ENCODE data around the gene SLC2A1. TPM values are rescaled to one million over a fixed set of nuclear protein-coding genes. Genes with fewer than 3 reads are reported as not detected.

SLC2A1 gene
- 100 to 1,000 TPM in 1 of 2 experiments, 10 to 100 TPM in 1; 98.0 to 109 TPM for total RNA-seq

DNA sequence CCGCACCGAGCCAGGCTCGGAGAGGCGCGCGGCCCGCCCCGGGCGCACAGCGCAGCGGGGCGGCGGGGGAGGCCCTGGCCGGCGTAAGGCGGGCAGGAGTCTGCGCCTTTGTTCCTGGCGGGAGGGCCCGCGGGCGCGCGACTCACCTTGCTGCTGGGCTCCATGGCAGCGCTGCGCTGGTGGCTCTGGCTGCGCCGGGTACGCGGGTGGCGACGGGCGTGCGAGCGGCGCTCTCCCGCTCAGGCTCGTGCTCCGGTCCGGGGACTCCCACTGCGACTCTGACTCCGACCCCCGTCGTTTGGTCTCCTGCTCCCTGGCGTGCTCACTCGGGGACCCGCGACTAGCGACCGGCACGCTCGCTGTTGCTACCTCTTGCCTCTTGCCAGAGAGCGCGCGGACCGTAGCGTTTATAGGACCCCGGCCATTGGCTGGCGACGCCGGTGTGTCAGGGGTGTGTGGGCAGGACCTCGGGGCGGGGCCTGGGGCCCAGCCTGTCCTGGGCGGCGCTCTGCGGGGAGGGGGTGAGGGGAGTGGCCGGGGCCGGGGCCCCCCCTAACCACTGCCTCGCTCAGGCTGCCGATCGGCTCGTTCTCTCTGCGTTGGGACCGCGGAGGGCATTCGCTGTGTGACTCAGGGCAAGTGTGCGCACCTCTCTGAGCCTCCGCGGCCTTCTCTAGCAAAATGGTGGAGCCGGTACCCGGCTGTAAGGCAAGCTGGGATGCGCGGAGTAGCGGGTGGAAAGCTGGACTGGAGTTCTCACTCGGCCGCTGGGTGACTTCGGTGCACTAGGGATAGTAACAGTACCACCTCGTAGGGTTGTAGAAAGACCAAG lies at the start of gene SLC2A1:
Gene SLC2A1, minus strand, starts transcription at position 381 of the 832 bp plus-strand sequence. Its CDS starts 217 bp downstream, at position 164.
- DNase-seq, result peak; percentile 96
- peaks cover 40% of the 10 kb centered on the region for H3K36me3 Mint-ChIP-seq (ENCODE audit: low read depth)
- H3K9me3 Mint-ChIP-seq, result no peaks in the 10 kb centered on the region
- H3K4me3 Mint-ChIP-seq, result peak within 1 kb of the TSS; percentile 96
- H3K27me3 Mint-ChIP-seq, result peaks cover 13% of the 10 kb centered on the region
- H3K4me1 Mint-ChIP-seq, result peaks cover 61% of the 10 kb centered on the region
- ChIA-PET CTCF (interaction anchor here (1.6 kb wide), 1 partner anchor 27 kb away, joined by 3 read pairs; no protein-coding TSS in a partner anchor), POLR2A (no interaction called here)
- peak within 1 kb of the TSS; percentile 98 for H3K27ac Mint-ChIP-seq

DNA sequence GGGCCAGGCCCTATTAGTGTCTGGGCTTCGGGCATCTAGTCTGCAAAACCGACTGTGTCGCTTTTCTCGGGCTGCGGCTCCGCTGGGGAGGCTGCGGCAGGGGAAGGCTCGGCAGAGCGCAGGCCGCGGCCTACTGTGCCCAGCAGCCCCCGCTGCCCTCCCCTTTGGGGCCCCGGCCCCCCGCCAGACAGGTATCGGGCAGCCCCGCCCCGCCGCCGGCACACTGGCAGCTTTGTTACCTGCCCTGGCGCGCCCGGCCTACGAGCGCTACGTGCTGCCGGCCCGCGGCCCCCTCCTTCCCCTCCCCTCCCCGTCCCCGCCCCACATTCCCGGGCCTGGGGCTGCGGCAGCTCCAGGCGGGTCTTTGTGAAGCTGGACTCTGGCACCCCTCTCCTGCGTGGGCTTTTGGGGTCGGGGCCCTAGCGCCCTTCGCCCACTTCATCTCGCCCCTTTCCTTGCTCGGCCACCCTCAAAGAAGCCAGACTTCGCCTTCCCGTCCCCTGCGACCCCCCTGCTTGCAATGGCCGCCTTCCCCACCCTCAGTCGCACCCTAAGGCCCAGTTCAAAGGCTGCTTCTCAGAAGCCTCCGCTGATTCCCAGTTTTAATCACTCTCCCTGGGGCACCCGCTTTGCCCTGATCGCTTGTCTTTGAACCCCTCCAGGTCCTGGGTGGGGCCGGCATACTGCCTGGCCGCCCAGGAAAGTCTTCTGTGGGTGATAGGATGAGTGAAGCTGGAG lies 48.9 kb upstream of the SLC2A1 start:
- Mint-ChIP-seq H3K9me3 (no peaks in the 10 kb centered on the region), H3K36me3 (ENCODE audit: low read depth) (no peaks in the 10 kb centered on the region), H3K4me3 (no peak overlapping the region), H3K4me1 (no peaks in the 10 kb centered on the region), H3K27ac (no peak overlapping the region), H3K27me3 (peaks cover 10% of the 10 kb centered on the region)
- POLR2A ChIA-PET, result interaction anchor here (0.6 kb wide), 1 partner anchor 52 kb away, joined by 3 read pairs; no protein-coding TSS in a partner anchor
- CTCF ChIA-PET, result no interaction called here
- no peak for DNase-seq

DNA sequence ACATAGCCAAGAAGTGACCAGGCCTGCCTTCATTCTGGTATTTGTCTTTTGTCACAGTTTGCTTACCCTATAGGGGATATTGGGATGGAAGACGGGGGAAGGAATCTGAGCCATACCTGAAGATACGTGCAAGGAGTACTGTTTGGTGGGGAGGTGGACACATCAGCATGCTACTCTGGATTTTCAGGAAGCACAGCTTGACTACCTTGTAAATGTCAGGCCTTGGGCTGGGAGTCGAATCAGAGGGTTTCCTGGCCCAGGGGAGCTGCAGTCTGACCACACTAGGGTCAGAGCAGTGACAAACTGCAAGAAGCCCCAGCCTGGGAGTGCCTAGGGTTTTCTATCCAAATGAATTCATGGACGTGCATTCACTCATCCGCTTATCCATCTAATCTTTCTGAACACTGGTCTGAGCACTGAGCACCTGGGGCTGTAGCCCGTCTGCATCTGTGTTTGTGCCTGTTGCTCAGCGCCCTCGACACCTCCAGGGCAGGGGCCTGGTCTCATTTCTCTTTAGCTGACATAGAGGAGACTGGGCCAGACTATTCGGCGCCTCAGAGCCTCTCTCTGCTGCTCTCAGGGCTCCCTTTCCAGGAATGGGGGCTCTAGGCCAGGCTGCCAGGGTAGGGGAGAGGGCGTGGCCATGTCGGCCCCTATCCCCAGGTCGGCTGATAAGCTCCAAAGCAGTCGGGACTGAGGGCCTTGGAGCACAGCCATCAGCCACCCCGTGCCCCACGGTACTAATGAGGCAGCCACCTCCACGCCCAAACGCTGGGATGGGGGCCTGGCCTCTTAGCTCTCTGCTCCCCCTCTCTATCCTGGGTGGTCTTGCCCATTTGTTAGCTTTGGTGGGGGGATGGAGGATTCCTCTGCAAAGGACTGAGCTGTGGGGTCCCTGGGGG lies 47.0 kb upstream of the SLC2A1 start:
- Mint-ChIP-seq H3K27ac (no peak overlapping the region), H3K36me3 (ENCODE audit: low read depth) (no peaks in the 10 kb centered on the region), H3K27me3 (no peaks in the 10 kb centered on the region), H3K9me3 (no peaks in the 10 kb centered on the region), H3K4me1 (no peaks in the 10 kb centered on the region), H3K4me3 (no peak overlapping the region)
- ChIA-PET POLR2A (no interaction called here), CTCF (interaction anchor here (0.7 kb wide), 1 partner anchor 9 kb away, joined by 3 read pairs; no protein-coding TSS in a partner anchor)
- DNase-seq, result no peak

DNA sequence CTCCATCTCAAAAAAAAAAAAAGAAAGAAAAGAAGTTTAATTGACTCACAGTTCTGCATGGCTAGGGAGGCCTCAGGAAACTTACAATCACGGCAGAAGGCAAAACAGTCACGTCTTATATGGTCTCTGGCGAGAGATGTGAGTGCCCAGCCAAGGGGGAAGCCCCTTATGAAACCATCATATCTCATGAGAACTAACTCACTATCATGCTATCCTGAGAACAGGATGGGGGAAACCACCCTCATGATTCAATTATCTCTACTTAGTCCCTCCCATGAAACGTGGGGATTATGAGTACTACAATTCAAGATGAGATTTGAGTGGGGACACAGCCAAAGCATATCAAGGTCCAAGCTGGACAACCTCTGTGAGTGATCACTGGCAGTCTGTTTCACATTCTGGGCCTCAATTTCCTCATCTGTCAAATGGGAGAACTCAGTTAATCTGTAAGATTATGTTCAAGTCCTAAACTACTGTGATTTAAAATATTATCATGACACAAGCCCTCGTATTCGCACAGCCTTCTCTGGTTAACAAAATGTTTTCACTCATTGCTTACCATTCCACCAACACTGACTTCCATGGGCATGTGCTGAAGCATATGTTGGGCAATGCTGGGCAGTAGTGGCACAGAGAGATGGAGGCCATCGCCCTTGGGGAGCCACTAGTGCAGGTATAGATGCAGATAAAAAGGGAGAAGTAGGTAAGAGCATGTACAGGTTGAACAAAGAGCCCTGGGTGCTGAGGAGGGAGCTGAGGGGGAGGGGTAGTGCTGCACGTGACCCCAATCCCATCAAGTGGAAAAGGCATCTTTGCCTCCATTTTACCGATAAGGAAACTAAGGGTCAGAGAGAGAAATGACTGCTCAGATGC lies 46.2 kb upstream of the SLC2A1 start:
- no peak overlapping the region for H3K27ac Mint-ChIP-seq
- H3K9me3 Mint-ChIP-seq, result no peaks in the 10 kb centered on the region
- no peaks in the 10 kb centered on the region for H3K4me1 Mint-ChIP-seq
- no peaks in the 10 kb centered on the region for H3K27me3 Mint-ChIP-seq
- ChIA-PET POLR2A (no interaction called here), CTCF (no interaction called here)
- H3K4me3 Mint-ChIP-seq, result no peak overlapping the region
- no peaks in the 10 kb centered on the region for H3K36me3 Mint-ChIP-seq (ENCODE audit: low read depth)
- no peak for DNase-seq

DNA sequence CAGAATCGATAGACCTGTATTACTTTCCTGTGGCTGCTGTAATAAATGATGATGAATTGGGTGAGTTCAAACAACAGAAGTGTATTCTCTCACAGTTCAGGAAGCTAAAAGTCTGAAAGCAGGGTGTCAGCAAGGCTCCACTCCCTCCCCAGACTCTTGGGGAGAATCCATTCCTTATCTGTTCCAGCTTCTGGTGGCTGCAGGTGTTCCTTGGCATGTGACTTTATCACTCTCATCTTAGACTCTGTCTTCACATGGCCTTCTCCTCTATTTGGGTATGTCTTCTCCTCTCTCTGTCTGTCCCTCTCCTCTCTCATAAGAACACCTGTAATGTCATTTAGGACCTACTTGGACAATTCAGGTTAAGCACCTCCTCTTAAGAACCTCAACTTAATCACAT lies 44.1 kb upstream of the SLC2A1 start:
- H3K4me1 Mint-ChIP-seq, result no peaks in the 10 kb centered on the region
- POLR2A ChIA-PET, result no interaction called here
- no peaks in the 10 kb centered on the region for H3K27me3 Mint-ChIP-seq
- CTCF ChIA-PET, result no interaction called here
- H3K36me3 Mint-ChIP-seq (ENCODE audit: low read depth), result no peaks in the 10 kb centered on the region
- no peaks in the 10 kb centered on the region for H3K9me3 Mint-ChIP-seq
- H3K27ac Mint-ChIP-seq, result no peak overlapping the region
- DNase-seq, result no peak
- no peak overlapping the region for H3K4me3 Mint-ChIP-seq

DNA sequence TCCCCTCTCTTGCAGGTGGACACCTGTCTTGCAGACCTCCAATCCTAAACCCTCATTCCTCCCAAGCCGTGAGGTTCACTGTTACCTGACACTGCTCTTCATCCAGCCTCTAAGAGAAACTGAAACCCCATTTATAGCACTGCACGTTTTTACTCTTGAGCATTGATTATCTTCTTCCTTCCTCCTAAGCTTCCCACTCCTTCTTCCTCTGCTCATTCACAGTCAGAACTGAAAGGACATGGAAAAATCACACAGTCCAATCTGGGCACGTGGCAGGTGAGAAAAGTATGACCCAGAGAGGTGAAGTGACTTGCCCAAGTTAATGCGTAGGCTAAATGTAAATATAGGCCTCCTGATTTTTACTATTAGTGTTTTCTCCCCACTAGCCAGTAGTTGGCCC lies 43.4 kb upstream of the SLC2A1 start:
- POLR2A ChIA-PET, result no interaction called here
- CTCF ChIA-PET, result interaction anchor here (1.0 kb wide), 1 partner anchor 71 kb away, joined by 4 read pairs; no protein-coding TSS in a partner anchor
- Mint-ChIP-seq H3K36me3 (ENCODE audit: low read depth) (no peaks in the 10 kb centered on the region), H3K27me3 (no peaks in the 10 kb centered on the region), H3K9me3 (no peaks in the 10 kb centered on the region), H3K4me3 (no peak overlapping the region), H3K4me1 (no peaks in the 10 kb centered on the region), H3K27ac (no peak overlapping the region)
- no peak for DNase-seq

DNA sequence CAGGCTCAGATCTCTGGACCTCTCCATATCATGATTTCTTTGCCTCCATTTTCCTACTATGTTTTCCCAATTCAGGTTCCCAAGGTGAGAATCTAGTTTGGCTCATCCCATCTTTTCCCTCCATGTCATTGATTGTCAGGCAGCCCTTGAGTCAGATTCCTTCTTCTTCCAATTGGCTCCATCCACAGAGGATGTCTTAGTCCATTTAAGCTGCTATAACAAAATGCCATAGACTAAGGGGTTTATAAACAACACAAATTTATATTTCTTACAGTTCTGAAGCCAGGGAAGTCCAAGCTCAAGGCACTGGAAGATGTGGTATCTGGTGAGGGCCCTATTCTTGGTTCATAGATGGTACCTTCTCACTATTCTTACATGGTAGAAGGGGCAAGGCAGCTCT lies 42.8 kb upstream of the SLC2A1 start:
- POLR2A ChIA-PET, result no interaction called here

DNA sequence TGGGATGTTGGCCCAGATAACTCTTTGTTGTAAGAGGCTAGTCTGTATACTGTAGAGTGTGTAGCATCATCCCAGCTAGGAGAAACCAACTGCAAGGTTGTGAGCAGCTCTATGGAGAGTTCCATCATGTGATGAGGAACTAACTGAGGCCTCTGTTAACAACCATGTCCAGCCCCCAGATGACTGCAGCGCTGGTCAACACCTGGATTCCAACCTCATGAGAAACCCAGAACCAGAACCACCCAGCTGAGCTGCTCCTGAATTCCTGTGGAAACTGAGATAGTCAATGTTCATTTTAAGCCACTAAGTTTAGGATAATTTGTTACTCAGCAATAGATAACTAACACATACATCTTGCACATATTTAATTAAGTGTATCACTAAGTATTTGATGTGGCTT lies 41.6 kb upstream of the SLC2A1 start:
- H3K36me3 Mint-ChIP-seq (ENCODE audit: low read depth), result no peaks in the 10 kb centered on the region
- CTCF ChIA-PET, result interaction anchor here (1.0 kb wide), 1 partner anchor 15 kb away, joined by 3 read pairs; no protein-coding TSS in a partner anchor
- POLR2A ChIA-PET, result no interaction called here
- no peak overlapping the region for H3K27ac Mint-ChIP-seq
- H3K4me3 Mint-ChIP-seq, result no peak overlapping the region
- no peak for DNase-seq
- H3K4me1 Mint-ChIP-seq, result no peaks in the 10 kb centered on the region
- H3K27me3 Mint-ChIP-seq, result no peaks in the 10 kb centered on the region
- H3K9me3 Mint-ChIP-seq, result no peaks in the 10 kb centered on the region

More for the DNA sequence above, 42.8 kb upstream of the SLC2A1 start:
- Mint-ChIP-seq H3K27me3 (no peaks in the 10 kb centered on the region), H3K4me1 (no peaks in the 10 kb centered on the region), H3K4me3 (no peak overlapping the region), H3K9me3 (no peaks in the 10 kb centered on the region), H3K36me3 (ENCODE audit: low read depth) (no peaks in the 10 kb centered on the region), H3K27ac (no peak overlapping the region)
- DNase-seq, result no peak
- CTCF ChIA-PET, result interaction anchor here (0.7 to 1.0 kb wide), 2 partner anchors 72 to 1050 kb away, joined by 3 to 4 read pairs; no protein-coding TSS in a partner anchor

DNA sequence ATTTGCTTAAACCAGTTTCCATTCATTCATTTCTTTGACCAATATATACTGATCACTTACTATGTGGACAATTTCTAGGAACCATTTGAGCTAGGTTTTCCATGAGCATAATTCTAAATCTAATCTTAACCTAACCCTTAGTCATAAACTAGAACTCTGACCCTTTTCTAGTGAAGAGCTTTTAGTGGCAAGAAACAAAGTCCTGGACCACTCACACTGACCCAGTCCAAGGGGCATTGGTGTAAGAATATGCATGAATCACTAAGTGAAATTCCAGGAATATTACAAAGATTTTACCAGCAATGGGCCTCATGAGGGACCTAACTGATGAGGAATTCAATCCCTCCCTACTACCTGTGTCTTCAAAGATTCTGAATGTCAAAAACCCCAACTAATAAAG lies 40.6 kb upstream of the SLC2A1 start:
- no peaks in the 10 kb centered on the region for H3K9me3 Mint-ChIP-seq
- H3K36me3 Mint-ChIP-seq (ENCODE audit: low read depth), result no peaks in the 10 kb centered on the region
- H3K27ac Mint-ChIP-seq, result no peak overlapping the region
- ChIA-PET POLR2A (no interaction called here), CTCF (interaction anchor here (1.2 kb wide), 1 partner anchor 74 kb away, joined by 3 read pairs; no protein-coding TSS in a partner anchor)
- DNase-seq, result no peak
- no peaks in the 10 kb centered on the region for H3K4me1 Mint-ChIP-seq
- no peaks in the 10 kb centered on the region for H3K27me3 Mint-ChIP-seq
- no peak overlapping the region for H3K4me3 Mint-ChIP-seq

DNA sequence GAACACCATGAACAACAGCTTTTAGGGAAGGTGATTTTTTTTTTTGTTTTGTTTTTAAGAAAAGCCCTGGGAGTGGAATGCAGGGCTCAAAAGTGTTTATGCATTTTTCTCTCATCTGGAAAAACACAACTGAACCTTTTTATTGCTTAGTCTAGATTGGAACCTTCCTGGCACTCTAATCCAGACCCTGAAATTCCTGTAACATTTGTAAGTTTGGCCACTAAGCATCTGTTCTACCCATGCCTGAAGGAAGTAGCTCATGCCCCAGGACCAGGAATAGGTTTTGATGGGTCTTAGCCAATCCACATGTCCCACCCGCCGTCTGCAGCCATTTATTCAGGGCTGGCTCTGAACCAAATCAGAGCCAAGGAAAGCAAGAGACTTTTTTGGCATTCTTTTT lies 39.7 kb upstream of the SLC2A1 start:
- H3K27me3 Mint-ChIP-seq, result no peaks in the 10 kb centered on the region
- no peak overlapping the region for H3K4me3 Mint-ChIP-seq
- no peak overlapping the region for H3K27ac Mint-ChIP-seq
- no peaks in the 10 kb centered on the region for H3K36me3 Mint-ChIP-seq (ENCODE audit: low read depth)
- CTCF ChIA-PET, result interaction anchor here (0.8 kb wide), 1 partner anchor 22 kb away, joined by 3 read pairs; no protein-coding TSS in a partner anchor
- no peaks in the 10 kb centered on the region for H3K4me1 Mint-ChIP-seq
- H3K9me3 Mint-ChIP-seq, result no peaks in the 10 kb centered on the region
- DNase-seq, result no peak
- POLR2A ChIA-PET, result no interaction called here

DNA sequence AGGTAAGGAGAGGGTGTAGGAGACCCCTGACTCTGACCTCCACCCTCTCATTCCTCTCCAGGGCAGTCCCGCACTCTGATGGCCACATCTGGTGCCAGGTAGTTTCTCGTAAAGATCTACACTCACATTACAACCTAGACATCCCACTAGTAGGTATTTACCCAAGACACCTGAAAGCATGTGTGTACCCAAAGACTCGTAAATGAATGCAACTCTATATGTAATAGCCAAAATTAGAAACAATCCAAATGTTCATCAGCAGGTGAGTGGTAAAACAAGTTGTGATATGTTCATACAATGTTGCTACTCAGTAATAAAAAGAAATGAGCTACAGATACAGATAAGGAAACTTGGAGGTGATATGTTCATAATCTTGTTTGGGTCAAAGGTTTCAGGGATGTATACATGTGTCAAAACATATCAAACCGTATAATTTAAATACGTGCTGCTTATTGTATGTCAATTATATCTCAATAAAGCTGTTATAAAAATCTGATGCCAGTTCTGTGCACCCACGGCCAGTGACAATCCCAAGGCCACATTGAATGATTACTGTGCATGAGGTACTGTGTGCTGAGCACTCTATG lies 37.8 kb upstream of the SLC2A1 start:
- Mint-ChIP-seq H3K27ac (no peak overlapping the region), H3K27me3 (no peaks in the 10 kb centered on the region), H3K36me3 (ENCODE audit: low read depth) (no peaks in the 10 kb centered on the region), H3K4me1 (no peaks in the 10 kb centered on the region), H3K9me3 (no peaks in the 10 kb centered on the region), H3K4me3 (no peak overlapping the region)
- CTCF ChIA-PET, result interaction anchor here (0.7 to 1.1 kb wide), 2 partner anchors 9 to 30 kb away, joined by 3 to 5 read pairs; no protein-coding TSS in a partner anchor
- no peak for DNase-seq
- POLR2A ChIA-PET, result no interaction called here

Data from activated CD4-positive, alpha-beta T cell treated with anti-CD3 and anti-CD28 coated beads, Interleukin-2, amount 10 ng/mL, durations not matched to agents 7 days and 5 days (primary cell).